GM21423 (cell line): Measurements from ENCODE around the gene ARHGEF19.
"Not testable (repeated sequence)": the region's sequence is repeated elsewhere in the genome, so short reads cannot be mapped to it uniquely, and the experiment has no call there.

Source experiments
- ATAC-seq: cut with Tn5 transposase; IDR thresholded peaks from one replicate; pipeline ENCODE4 v1.9.1; 2021; ENCODE audit warnings: mild to moderate bottlenecking, moderate library complexity; ENCODE audit not compliant: unreplicated experiment

ARHGEF19 gene

GRCh38 chr1:16212251-16212961, at the start of gene ARHGEF19:
TSS of gene ARHGEF19 (minus strand) at chr1:16212652. CDS start at chr1:16209054, 3,598 bp downstream.
- no peak for ATAC-seq

- no peak for ATAC-seq
Measured at GRCh38 chr1:16262067-16262466, 49.6 kb upstream of the ARHGEF19 start.

- no peak for ATAC-seq
Measured at GRCh38 chr1:16260814-16261213, 48.4 kb upstream of the ARHGEF19 start.

GRCh38 chr1:16258591-16259135, 46.2 kb upstream of the ARHGEF19 start:
- no peak for ATAC-seq

GRCh38 chr1:16257968-16258367, 45.5 kb upstream of the ARHGEF19 start:
- no peak for ATAC-seq

- not testable (repeated sequence) for ATAC-seq
Measured at GRCh38 chr1:16257556-16257955, 45.1 kb upstream of the ARHGEF19 start.

GRCh38 chr1:16256478-16256877, 44.0 kb upstream of the ARHGEF19 start:
- ATAC-seq: no peak

- ATAC-seq: no peak
Measured at GRCh38 chr1:16254263-16254928, 41.9 kb upstream of the ARHGEF19 start.

GRCh38 chr1:16253332-16253922, 41.0 kb upstream of the ARHGEF19 start:
- no peak for ATAC-seq

GRCh38 chr1:16252912-16253311, 40.5 kb upstream of the ARHGEF19 start:
- ATAC-seq: no peak

GRCh38 chr1:16251381-16251780, 38.9 kb upstream of the ARHGEF19 start:
- ATAC-seq: no peak

GRCh38 chr1:16250524-16251251, 38.2 kb upstream of the ARHGEF19 start:
- ATAC-seq: no peak

GRCh38 chr1:16249596-16250241, 37.3 kb upstream of the ARHGEF19 start:
- no peak for ATAC-seq

- peak; percentile 46 for ATAC-seq
Measured at GRCh38 chr1:16248603-16249516, 36.4 kb upstream of the ARHGEF19 start.

- no peak for ATAC-seq
Measured at GRCh38 chr1:16248007-16248436, 35.6 kb upstream of the ARHGEF19 start.

- ATAC-seq: no peak
Measured at GRCh38 chr1:16247441-16247840, 35.0 kb upstream of the ARHGEF19 start.

GRCh38 chr1:16246961-16247360, 34.5 kb upstream of the ARHGEF19 start:
- no peak for ATAC-seq

- not testable (repeated sequence) for ATAC-seq
Measured at GRCh38 chr1:16246239-16246638, 33.8 kb upstream of the ARHGEF19 start.

GRCh38 chr1:16245476-16246196, 33.2 kb upstream of the ARHGEF19 start:
- no peak for ATAC-seq
